Ovary (tissue), 3 donors: ENCODE results near the gene ERICH4.

Experiments
- CTCF ChIP-seq, 3 donors: fragments of 450-650 bp in 2 of 3; fragments of 200-600 bp in 1 of 3; IDR thresholded peaks; one replicate each; pipeline versions ENCODE4 v1.5.1 to v1.8.0; 2016 to 2022; ENCODE audit warnings: antibody characterized with exemption in 3 of 3, mild to moderate bottlenecking in 1 of 3
- EP300 ChIP-seq: sonication (generic); formaldehyde crosslinking; IDR thresholded peaks from one replicate; pipeline ENCODE4 v1.6.1; 2017; ENCODE audit warnings: antibody characterized with exemption
- donor health status: DM: no; HTN: no; CAD: no.

GRCh38 chr19:41414461-41414860 lies 28.5 kb upstream of the ERICH4 start:
- TF ChIP-seq CTCF (IDR thresholded peaks at IDR 0.05): no peak
- TF ChIP-seq EP300: no peak
